T-helper 1 cell treated with Interleukin-12 subunit alpha and Interleukin-12 subunit beta and Interleukin-4 antibody, amounts not matched to agents 30 μg/mL and 1 μg/mL, for 36 hours (primary cell): ENCODE data around the gene BCL11B.

ENCODE experiments used
- H3K27ac Mint-ChIP-seq: one replicate; pipeline ENCODE4 v1.8.0; 2021; ENCODE audit warnings: mild to moderate bottlenecking, mixed read lengths
- H3K27me3 Mint-ChIP-seq: one replicate; pipeline ENCODE4 v1.8.0; 2021; ENCODE audit warnings: low read depth, mixed read lengths
- H3K36me3 Mint-ChIP-seq: one replicate; pipeline ENCODE4 v1.8.0; 2021; ENCODE audit warnings: low read depth, mixed read lengths
- H3K4me1 Mint-ChIP-seq: one replicate; pipeline ENCODE4 v1.8.0; 2021; ENCODE audit warnings: low read depth, mixed read lengths
- H3K4me3 Mint-ChIP-seq: one replicate; pipeline ENCODE4 v1.8.0; 2021; ENCODE audit warnings: mild to moderate bottlenecking, moderate library complexity, mixed read lengths
- H3K9me3 Mint-ChIP-seq: one replicate; pipeline ENCODE4 v1.8.0; 2021; ENCODE audit warnings: mixed read lengths

Gene BCL11B

DNA sequence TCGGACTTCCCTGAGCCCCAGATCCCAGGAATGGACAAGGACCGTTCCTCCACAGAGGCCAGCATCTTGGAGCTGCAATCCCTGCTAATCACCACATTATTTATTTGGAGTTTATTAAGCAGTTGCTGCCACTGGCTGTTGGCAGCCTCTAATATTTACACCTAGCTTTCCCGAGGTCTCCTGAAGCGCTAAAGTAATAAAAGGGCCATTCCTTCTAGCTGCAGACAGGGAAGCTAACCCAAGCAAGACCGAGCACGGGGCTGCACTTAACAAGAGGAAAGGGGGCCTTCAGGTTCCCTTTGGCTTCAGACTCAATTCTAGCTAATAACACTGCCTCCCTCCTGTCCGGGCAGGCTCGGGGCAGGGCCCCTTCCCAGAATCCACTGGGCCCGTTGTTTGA lies 63.7 kb downstream of the BCL11B start:
- H3K9me3 Mint-ChIP-seq, result no peaks in the 10 kb centered on the region
- peaks cover 93% of the 10 kb centered on the region for H3K4me1 Mint-ChIP-seq
- peaks cover 47% of the 10 kb centered on the region for H3K36me3 Mint-ChIP-seq
- H3K4me3 Mint-ChIP-seq, result peak overlapping the region; percentile 17
- peak overlapping the region; percentile 59 for H3K27ac Mint-ChIP-seq
- no peaks in the 10 kb centered on the region for H3K27me3 Mint-ChIP-seq

DNA sequence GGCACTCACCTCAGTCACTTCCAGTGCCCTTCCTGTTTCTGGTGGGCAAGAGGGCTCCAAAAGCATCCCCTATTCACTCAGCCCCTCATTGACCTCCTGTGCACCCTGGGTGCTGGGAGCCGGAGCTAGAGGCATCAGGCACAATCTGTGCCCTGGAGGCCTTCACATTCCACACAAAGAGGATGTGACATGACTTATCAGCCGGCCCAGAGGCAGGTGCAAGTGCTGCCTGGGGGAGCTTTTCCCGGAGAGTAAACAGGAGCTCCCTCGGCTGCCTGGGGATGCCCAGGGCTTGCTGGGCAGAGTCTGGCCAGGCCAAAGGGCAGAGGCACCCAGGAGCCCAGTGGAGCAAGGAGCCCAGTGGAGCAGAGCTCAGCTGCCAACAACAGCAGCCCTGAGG lies 64.5 kb downstream of the BCL11B start:
- Mint-ChIP-seq H3K9me3 (no peaks in the 10 kb centered on the region), H3K27me3 (no peaks in the 10 kb centered on the region), H3K36me3 (peaks cover 50% of the 10 kb centered on the region), H3K4me3 (no peak overlapping the region), H3K27ac (peak overlapping the region; percentile 73), H3K4me1 (peaks cover 93% of the 10 kb centered on the region)

DNA sequence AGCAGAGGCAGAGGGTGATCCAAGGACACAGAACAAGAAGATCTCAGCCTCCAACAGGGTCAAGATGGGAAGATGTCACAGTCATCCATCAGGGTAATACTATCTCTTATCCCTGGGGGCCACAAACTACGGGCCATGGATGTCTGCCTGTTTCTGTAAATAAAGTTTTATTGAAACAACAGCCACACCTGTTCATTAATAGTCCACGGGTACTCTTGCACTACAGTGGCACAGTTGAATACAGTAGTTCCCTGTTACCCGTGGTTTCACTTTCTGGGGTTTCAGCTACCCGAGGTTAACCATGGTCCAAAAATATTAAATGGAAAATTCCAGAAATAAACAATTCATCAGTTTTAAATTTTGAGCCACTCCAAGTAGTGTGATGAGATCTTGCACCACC lies 65.9 kb downstream of the BCL11B start:
- peaks cover 90% of the 10 kb centered on the region for H3K4me1 Mint-ChIP-seq
- peaks cover 48% of the 10 kb centered on the region for H3K36me3 Mint-ChIP-seq
- peak overlapping the region; percentile 14 for H3K4me3 Mint-ChIP-seq
- peak overlapping the region; percentile 72 for H3K27ac Mint-ChIP-seq
- no peaks in the 10 kb centered on the region for H3K9me3 Mint-ChIP-seq
- H3K27me3 Mint-ChIP-seq, result no peaks in the 10 kb centered on the region

DNA sequence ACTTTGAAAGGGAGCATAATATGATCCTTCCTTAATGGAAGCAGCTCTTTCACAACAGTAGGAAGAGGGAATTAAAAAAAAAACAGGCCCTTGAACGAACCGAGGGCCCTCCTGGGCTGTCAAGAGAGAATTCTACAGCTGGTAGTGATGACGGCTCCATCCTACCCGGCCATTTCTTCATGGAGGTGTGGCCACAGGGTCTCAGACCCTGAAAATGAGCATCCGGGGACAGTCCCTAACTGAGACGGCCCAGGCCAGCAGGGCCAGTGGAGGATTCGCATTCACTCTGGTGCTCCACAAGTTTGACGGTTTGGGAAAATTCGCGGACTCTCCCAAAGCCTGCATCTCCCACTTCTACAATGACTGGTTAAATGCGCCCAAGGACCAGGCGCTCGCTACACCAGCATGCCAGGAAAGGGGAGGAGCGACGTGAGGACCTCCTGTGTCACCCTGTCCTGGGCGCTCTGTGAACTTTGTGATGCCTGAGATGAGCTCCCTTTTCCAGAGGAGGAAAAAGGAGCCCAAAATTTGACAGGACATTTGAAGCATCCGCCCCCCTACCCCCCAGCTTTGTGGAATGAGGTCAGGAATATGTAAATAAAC lies 66.8 kb downstream of the BCL11B start:
- H3K9me3 Mint-ChIP-seq, result no peaks in the 10 kb centered on the region
- H3K27me3 Mint-ChIP-seq, result no peaks in the 10 kb centered on the region
- peaks cover 48% of the 10 kb centered on the region for H3K36me3 Mint-ChIP-seq
- H3K27ac Mint-ChIP-seq, result peak overlapping the region; percentile 72
- H3K4me3 Mint-ChIP-seq, result peak overlapping the region; percentile 44
- peaks cover 86% of the 10 kb centered on the region for H3K4me1 Mint-ChIP-seq

DNA sequence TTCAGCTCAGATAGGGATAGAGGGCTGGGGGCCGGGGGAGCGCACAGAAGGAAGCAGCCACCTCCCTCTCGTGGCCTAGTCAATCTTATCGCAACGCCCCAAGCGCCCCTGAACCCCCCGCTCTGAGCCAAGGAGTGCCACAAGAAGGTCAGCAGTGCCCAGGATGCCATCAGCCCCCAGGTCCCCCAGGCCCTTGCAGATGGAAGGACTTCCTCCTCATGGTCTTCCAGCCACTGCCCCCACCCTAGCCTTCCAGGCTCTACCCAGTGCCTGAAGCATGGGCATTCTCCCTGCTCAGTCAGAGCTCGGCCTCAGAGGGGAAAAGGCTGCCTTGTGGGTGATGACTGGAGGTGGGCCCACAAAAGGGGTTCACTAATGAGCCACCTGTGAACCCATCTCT lies 68.2 kb downstream of the BCL11B start:
- no peaks in the 10 kb centered on the region for H3K9me3 Mint-ChIP-seq
- peak overlapping the region; percentile 41 for H3K27ac Mint-ChIP-seq
- no peaks in the 10 kb centered on the region for H3K27me3 Mint-ChIP-seq
- peaks cover 84% of the 10 kb centered on the region for H3K4me1 Mint-ChIP-seq
- peaks cover 52% of the 10 kb centered on the region for H3K36me3 Mint-ChIP-seq
- peak overlapping the region; percentile 66 for H3K4me3 Mint-ChIP-seq

DNA sequence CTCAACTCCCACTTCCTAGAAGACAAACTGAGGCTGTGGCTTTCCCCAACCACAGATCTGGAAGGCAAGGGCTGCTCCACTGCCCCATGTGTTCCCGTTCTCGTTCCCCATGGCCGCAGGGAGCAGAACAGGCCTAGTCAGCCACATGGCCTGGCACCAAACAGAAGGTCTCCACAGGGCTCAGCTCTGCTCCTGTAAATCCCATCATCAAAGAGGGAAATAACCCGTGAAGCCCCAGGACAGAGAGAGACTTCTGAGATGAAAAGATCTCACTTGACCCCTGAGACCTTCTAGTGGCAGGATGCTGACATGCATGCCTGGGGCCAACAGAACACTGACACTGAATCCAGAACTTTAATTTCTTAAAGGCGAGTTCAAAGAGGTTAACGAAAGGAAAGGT lies 68.9 kb downstream of the BCL11B start:
- no peaks in the 10 kb centered on the region for H3K9me3 Mint-ChIP-seq
- H3K4me3 Mint-ChIP-seq, result peak overlapping the region; percentile 66
- H3K36me3 Mint-ChIP-seq, result peaks cover 54% of the 10 kb centered on the region
- H3K27ac Mint-ChIP-seq, result peak overlapping the region; percentile 80
- peaks cover 85% of the 10 kb centered on the region for H3K4me1 Mint-ChIP-seq
- no peaks in the 10 kb centered on the region for H3K27me3 Mint-ChIP-seq

DNA sequence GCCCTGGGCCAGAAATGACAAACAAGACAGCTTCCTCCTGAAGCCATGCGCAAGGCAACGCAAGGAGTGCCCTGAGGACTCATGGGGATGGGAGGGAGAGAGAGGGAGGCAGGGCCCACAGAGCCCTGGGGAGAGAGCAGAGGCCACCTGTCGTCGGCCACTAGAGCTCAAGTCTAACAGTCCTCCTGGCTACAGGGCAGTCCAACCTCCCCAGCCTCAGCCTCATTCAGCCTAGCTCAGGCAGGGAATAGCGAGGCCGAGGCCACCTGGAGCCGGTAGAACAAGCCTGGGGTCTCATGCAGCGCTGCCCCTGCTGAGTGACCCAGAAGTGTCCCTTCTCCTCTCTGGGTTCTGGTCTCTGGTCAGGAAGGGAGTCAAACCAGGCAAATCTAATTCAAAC lies 69.5 kb downstream of the BCL11B start:
- no peaks in the 10 kb centered on the region for H3K27me3 Mint-ChIP-seq
- H3K9me3 Mint-ChIP-seq, result no peaks in the 10 kb centered on the region
- peak overlapping the region; percentile 66 for H3K4me3 Mint-ChIP-seq
- peaks cover 84% of the 10 kb centered on the region for H3K4me1 Mint-ChIP-seq
- H3K36me3 Mint-ChIP-seq, result peaks cover 54% of the 10 kb centered on the region
- peak overlapping the region; percentile 80 for H3K27ac Mint-ChIP-seq

DNA sequence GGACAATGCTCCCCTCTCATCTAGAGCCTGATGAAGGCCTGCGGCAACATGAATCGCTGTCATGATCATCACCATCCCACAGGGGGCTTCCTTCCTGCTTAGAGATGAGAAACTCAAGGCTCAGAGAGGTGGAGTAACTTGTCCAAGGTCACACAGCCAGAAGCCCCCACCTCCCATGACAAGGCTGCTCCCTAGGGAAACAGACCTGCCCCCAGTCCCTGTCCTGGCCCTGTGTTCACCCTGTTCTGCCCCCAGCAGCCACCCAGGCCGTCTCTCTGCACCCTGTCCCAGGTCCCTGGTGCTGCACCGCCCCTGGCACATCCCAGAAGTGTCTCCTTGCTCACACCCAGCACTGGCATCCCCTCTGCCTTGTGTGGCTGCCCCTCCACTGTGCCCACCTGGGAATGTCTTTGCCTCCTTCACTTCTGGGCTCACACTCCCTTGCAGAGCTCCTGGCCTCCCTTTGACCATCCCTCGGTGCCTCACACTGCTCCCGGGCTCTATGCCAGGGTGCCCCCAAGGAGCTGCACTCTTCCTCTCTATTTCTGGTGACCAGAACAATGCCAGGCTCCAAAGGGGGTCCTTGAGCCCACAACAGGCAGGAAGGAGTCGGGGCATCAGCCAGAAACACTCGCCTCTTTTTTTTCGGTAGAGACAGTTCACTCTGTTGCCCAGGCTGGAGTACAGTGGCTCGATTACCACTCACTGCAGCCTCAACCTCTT lies 70.5 kb downstream of the BCL11B start:
- Mint-ChIP-seq H3K4me3 (peak overlapping the region; percentile 17), H3K4me1 (peaks cover 82% of the 10 kb centered on the region), H3K27me3 (no peaks in the 10 kb centered on the region), H3K9me3 (no peaks in the 10 kb centered on the region), H3K27ac (peak overlapping the region; percentile 80), H3K36me3 (peaks cover 55% of the 10 kb centered on the region)

DNA sequence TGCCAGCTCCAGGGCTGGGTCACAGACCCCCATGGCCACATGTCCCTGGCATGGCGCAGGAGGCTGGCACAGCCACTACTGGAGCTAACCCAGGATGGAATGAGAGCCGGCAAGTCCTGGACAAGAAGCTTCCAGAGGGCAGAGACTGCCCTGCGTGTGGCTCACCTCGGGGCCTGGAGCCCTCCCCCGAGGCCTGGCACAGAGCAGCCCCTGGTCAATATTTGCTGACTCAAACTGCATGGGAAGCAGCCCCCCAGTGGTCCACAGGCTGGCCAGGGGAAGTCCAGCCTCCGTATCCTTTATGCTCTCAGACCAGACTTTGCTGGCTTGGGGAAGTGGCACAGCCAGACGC lies 71.4 kb downstream of the BCL11B start:
- Mint-ChIP-seq H3K4me3 (no peak overlapping the region), H3K27ac (no peak overlapping the region), H3K27me3 (no peaks in the 10 kb centered on the region), H3K9me3 (no peaks in the 10 kb centered on the region), H3K4me1 (peaks cover 82% of the 10 kb centered on the region), H3K36me3 (peaks cover 50% of the 10 kb centered on the region)

DNA sequence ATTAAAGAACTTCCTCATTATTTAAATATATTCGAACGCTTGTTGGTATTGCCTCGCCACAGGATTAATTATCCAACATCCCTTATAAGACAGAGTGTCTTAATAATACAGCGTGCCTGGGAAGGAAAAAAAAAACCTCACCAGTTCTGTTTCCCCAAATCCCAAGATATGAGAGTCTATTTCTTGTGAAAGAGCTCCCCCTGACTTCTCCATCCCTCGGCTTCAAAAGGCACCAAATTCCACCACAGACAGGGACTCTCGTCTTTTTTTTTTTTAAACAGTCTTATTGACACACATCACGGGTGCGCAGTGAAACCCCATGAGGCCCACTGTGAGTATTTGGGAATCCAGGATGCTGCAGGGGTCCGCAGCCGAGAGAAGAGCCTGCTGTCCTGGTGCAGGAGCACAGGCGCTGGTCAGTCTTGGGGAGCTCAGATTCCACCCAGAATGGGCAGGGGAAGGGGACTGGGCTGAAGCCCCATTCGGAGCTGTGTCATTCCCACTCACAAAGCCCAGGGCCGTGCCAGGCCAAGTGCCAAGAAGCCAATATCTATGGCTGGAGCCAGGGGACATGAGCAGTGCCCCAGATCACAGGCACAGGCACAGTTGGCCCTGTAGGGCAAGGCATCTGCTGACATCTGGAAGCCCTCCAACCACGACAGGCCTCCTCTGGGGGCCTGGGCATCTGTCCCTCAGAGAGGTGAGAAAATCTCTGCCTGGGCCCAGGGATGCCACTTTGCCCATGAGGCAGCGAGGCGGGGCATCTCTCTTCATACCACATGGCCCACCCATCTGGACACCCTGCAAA lies 71.9 kb downstream of the BCL11B start:
- peak overlapping the region; percentile 40 for H3K4me3 Mint-ChIP-seq

DNA sequence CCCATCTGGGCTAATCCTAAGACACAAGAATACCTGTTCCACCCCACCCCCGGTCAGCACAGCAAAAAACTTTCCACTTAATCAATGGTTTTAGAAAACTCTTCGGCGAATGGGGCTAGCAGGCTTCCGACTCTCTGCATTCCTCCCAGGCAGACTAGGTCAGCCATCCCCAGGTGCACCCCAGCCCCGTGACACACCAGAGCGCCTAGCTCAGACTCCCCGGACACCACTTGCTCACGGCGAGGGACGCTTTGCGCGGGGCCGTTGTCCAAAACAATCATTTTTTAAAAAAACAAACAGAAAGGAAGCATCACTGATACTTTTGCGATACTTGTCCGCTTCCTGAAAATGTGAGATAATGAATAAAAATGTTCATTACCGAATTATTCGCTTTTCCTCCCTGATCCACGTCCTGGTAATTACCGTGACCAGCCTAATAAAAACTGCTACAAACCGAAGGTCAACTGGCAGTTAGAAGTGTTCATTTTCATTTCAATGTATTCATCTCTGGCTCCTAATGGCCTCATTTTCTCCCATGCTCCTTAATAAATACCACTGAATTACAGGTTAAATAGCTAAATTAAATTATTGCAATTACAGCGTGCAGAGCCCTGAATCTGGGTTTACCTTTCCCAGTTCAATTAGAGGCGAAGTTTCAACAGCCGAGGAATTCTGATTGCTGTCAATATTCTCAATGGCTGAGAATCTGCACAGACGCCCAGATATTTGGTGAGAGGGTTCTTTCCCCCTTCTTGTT lies 73.1 kb downstream of the BCL11B start:
- Mint-ChIP-seq H3K27me3 (no peaks in the 10 kb centered on the region), H3K36me3 (peaks cover 43% of the 10 kb centered on the region), H3K9me3 (no peaks in the 10 kb centered on the region), H3K4me1 (peaks cover 81% of the 10 kb centered on the region), H3K27ac (peak overlapping the region; percentile 68), H3K4me3 (peak overlapping the region; percentile 26)

More for the DNA sequence above, 71.9 kb downstream of the BCL11B start:
- no peaks in the 10 kb centered on the region for H3K9me3 Mint-ChIP-seq
- no peaks in the 10 kb centered on the region for H3K27me3 Mint-ChIP-seq
- peaks cover 51% of the 10 kb centered on the region for H3K36me3 Mint-ChIP-seq
- peaks cover 82% of the 10 kb centered on the region for H3K4me1 Mint-ChIP-seq
- H3K27ac Mint-ChIP-seq, result peak overlapping the region; percentile 72

DNA sequence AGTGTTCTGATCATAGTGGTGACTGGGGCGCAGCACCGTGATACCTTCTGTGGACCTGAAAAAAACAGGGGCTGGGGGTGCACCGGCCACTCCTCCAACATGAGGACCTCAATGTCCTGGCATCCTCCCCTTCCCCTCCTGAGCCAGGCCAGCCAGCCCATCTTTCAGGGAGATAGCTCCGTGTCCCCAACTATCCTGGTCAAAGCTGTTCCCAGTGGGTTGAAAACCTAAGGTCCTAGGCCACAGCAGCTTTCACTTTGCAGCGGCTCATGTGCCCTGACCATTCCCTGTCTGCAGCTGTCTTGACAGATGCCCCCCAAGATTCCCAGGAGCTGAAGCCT lies 75.7 kb downstream of the BCL11B start:
- Mint-ChIP-seq H3K4me3 (no peak overlapping the region), H3K36me3 (peaks cover 42% of the 10 kb centered on the region), H3K4me1 (peaks cover 82% of the 10 kb centered on the region), H3K9me3 (no peaks in the 10 kb centered on the region), H3K27ac (peak overlapping the region; percentile 62), H3K27me3 (no peaks in the 10 kb centered on the region)

DNA sequence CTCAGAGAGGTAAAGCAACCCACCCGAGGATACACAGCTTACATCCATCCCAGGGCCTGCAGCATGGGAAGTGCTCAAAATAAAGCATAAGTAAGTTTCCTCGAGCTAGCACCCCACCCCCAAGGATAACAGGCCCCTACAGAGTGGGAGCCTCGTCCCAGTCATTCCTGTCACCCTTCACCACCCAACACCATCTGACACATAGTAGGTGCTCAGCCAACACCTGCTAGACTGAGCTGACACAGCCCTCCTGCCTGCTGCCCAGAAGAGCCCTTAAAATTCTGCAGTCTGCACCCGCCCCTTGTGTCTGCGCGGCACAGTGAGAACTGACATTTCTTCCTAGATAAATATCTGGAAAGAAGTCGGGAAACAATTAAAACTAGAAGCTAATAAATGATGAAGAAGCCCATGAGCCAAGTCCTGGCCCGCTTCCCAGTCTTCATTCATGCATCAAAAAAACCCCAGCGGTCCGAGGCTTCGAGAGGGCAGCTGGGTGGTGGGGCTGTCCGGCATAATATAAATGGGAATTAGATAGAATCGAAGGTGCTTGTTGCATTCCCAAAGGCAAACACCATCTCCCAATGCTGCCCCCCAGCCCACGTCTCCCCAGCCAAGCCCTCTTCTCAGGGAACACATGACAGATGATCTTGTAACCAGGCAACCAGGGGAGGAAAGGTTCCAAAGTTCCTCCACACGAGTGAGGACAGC lies 76.2 kb downstream of the BCL11B start:
- Mint-ChIP-seq H3K9me3 (no peaks in the 10 kb centered on the region), H3K4me1 (peaks cover 87% of the 10 kb centered on the region), H3K27me3 (no peaks in the 10 kb centered on the region), H3K4me3 (no peak overlapping the region), H3K36me3 (peaks cover 42% of the 10 kb centered on the region), H3K27ac (peak overlapping the region; percentile 87)

DNA sequence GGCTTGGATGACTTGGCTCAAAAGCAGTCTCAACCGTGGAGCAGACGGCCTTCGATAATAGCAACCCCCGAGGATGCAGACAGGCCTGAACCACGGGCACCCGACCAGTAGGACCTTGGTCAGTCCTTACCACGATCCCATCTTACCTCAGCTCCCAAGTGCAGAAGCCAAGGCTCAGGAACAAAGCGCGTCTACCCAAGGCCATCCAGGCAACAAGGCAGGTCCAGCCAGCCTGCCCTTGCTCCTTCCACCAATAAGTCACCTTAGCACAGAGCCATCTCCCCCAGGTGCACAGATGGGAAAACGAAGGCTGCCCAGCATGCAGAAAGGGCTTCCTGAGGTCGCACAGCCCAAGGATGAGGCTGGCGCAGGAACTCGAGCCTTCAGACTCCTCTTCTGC lies 77.3 kb downstream of the BCL11B start:
- peak overlapping the region; percentile 87 for H3K27ac Mint-ChIP-seq
- H3K27me3 Mint-ChIP-seq, result no peaks in the 10 kb centered on the region
- no peak overlapping the region for H3K4me3 Mint-ChIP-seq
- H3K9me3 Mint-ChIP-seq, result no peaks in the 10 kb centered on the region
- peaks cover 88% of the 10 kb centered on the region for H3K4me1 Mint-ChIP-seq
- peaks cover 39% of the 10 kb centered on the region for H3K36me3 Mint-ChIP-seq
